NB4 (cell line): Measurements from ENCODE around the gene MAS1L.
A peak's percentile ranks its signal among the peaks of the same experiment; 100 is the strongest.

ENCODE experiments used
- DNase-seq: peaks from one replicate; pipeline ENCODE4 v3.0.0; 2010; ENCODE audit warnings: low read depth
- H3K4me3 ChIP-seq: one replicate; pipeline ENCODE4 v1.5.1; 2011; ENCODE audit warnings: mild to moderate bottlenecking, low read depth, low read length, moderate library complexity
- CTCF ChIP-seq: IDR thresholded peaks from one replicate; pipeline ENCODE4 v1.5.1; 2012; ENCODE audit warnings: low read depth, low read length
- MAX ChIP-seq: IDR thresholded peaks from 2 replicates; pipeline ENCODE4 v1.6.1; 2011; ENCODE audit warnings: low read depth, low read length
- MYC ChIP-seq: IDR thresholded peaks from 2 replicates; pipeline ENCODE4 v1.6.1; 2011; ENCODE audit warnings: low read depth, low read length
- POLR2A ChIP-seq: IDR thresholded peaks from 2 replicates; pipeline ENCODE4 v1.6.1; 2011; ENCODE audit warnings: mild to moderate bottlenecking; ENCODE audit not compliant: insufficient read length; ENCODE audit errors: extremely low read depth

The MAS1L gene

GRCh38 chr6:29496961-29497360 is 9.2 kb upstream of the MAS1L start:
- no peak for DNase-seq
- H3K4me3 ChIP-seq: no peak overlapping the region
- TF ChIP-seq CTCF: no peak
- TF ChIP-seq MAX: no peak
- TF ChIP-seq POLR2A: no peak
- TF ChIP-seq MYC: no peak

GRCh38 chr6:29495571-29495970 is 7.8 kb upstream of the MAS1L start:
- no peak for TF ChIP-seq MAX
- no peak for TF ChIP-seq MYC
- TF ChIP-seq CTCF: no peak
- TF ChIP-seq POLR2A: no peak
- no peak for DNase-seq
- H3K4me3 ChIP-seq: no peak overlapping the region

GRCh38 chr6:29494131-29494530 is 6.4 kb upstream of the MAS1L start:
- TF ChIP-seq POLR2A (no peak), MAX (no peak)
- no peak overlapping the region for H3K4me3 ChIP-seq
- DNase-seq: no peak

GRCh38 chr6:29493261-29493660 is 5.5 kb upstream of the MAS1L start:
- H3K4me3 ChIP-seq: no peak overlapping the region
- no peak for DNase-seq
- no peak for TF ChIP-seq MAX
- TF ChIP-seq CTCF: no peak
- no peak for TF ChIP-seq MYC
- no peak for TF ChIP-seq POLR2A

GRCh38 chr6:29491574-29491973 is 3.8 kb upstream of the MAS1L start:
- TF ChIP-seq MAX (no peak), MYC (no peak), POLR2A (no peak), CTCF (no peak)
- DNase-seq: peak; percentile 10
- H3K4me3 ChIP-seq: no peak overlapping the region

GRCh38 chr6:29490552-29490951 is 2.8 kb upstream of the MAS1L start:
- H3K4me3 ChIP-seq: no peak overlapping the region
- peak; percentile 92 for DNase-seq
- no peak for TF ChIP-seq CTCF
- TF ChIP-seq POLR2A: no peak
- no peak for TF ChIP-seq MAX
- no peak for TF ChIP-seq MYC
